ENCODE data around the gene STBD1.
A peak's percentile ranks its signal among the peaks of the same experiment; 100 is the strongest.

The STBD1 gene

DNA sequence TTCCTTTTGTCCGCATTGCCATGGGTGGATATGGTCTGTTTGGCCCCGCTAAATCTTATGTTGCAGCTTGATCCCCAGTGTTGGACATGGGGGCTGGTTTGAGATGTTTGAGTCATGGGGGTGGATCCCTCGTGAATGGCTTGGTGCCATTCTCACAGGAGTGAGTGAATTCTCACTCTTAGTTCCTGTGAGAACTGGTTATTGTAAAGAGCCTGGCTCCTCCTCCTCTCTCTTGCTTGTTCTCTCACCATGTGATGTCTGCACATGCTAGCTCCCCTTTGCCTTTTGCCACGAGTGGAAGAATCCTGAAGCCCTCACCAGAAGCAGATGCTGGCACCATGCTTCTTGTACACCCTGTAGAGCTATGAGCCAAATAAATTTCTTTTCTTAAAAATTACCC lies 22.6 kb upstream of the STBD1 start:
- no peak for DNase-seq (ENCODE audit: low spot score)

DNA sequence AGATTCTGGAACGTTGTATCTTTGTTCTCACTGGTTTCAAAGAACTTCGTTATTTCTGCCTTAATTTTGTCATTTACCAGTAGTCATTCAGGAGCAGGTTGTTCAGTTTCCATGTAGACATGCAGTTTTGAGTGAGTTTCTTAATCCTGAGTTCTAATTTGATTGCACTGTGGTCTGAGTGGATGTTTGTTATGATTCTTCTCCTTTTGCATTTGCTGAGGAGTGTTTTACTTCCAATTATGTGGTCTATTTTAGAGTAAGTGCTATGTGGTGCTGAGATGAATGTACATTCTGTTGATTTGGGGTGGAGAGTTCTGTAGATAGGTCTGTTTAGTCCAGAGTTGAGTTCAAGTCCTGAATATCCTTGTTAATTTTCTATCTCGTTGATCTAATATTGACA lies 18.7 kb upstream of the STBD1 start:
- DNase-seq (ENCODE audit: low spot score), result peak; percentile 37

DNA sequence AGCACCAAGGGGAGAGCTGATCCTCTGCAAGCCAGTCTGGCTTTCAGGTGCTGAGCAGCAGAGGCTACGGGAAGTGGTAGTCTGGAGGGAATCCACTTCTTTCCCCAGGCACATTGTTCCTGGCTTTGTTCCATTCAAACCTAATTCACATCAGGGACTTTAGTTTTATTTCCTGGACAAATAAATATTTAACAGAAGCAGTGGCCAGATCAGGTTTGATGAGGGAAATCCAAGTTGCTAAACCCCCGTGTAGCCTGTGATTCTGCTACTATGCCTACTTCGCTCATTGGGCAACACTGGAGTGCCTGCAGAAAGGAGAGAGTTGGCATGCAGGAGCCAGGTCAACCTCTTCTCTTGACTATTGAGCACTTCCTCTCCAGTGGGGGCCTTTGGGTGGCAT lies 13.8 kb upstream of the STBD1 start:
- DNase-seq (ENCODE audit: low spot score), result no peak

DNA sequence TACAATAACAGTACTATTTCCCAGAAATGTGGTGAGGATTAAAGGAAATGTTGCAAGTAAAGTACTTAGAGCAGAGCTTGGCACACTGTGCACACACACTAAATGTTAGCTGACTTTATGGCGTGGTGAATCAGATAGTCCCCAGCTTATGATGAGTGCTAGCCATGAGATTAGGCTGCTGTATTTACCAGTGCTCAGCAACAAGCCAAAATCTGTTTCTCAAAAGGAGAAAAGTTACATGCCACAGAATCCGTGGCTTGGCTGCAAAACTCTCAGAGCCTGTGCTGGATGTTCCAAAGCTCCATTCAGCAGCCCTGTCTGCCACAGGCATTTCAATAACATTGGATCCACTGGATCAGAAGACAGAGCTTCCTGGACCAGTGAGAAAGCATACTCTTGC lies 12.8 kb upstream of the STBD1 start:
- DNase-seq (ENCODE audit: low spot score), result no peak

DNA sequence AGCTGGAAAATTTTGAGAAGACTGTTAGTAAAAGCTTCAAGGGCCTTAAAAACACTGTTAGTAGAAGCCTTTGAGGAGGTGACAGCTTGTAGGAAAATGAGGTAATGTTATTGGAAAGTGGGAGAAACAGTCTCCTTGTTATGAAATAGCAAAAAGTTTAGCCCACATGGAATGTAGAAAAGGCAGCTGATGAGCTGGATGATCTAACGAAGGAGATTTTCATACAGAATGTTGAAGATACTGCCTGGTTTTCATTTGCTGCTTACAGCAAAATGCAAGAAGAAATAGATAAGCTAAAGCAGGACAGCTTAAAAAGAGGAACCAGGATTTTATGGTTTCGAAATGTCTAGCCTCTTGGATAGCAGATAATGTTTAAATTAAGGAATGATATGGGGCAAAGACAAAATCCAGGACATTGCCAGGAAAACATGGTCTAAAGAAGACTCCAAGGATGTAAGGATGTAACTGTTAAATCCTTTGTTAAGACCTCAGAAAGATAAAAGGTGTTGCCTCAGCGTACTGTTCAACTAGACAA lies 10.2 kb upstream of the STBD1 start:
- DNase-seq (ENCODE audit: low spot score), result no peak

DNA sequence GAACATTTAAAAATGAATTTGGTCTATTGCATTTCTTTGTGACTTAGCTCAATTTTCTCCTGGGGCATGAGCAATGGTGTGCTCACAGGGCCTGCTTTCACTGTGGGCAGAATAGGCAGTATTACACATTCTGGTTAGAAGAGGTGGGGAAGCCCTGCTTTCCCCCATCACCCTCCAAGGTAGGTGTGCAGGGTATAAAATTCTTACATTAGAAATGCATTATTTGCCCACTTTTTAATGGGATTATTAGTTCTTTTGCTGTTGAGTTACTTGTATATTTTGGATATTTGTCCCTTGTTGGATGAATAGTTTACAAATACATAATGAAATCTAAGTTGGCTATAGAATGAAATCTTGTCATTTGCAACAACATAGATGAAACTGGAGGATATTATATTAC lies 8.3 kb upstream of the STBD1 start:
- DNase-seq (ENCODE audit: low spot score), result no peak

DNA sequence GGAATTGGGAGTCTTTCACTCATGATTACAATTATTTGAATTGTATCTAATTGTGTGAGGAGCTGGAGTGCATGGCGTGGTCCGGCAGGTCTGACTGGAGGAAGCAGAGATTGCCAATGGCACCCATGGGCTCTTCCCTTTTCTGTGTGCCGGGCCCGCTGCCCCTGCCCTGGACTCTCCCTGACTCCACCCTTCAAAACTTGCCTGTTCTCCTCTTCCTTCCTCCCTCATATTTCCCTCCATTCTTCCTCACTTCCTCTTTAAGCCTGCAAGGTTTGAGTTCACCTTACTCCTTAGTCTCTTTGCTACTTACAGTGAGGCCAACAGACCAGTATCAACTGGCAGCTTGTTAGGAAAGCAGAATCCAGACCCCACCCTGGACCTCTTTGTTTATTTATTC lies 6.5 kb upstream of the STBD1 start:
- no peak for DNase-seq (ENCODE audit: low spot score)

DNA sequence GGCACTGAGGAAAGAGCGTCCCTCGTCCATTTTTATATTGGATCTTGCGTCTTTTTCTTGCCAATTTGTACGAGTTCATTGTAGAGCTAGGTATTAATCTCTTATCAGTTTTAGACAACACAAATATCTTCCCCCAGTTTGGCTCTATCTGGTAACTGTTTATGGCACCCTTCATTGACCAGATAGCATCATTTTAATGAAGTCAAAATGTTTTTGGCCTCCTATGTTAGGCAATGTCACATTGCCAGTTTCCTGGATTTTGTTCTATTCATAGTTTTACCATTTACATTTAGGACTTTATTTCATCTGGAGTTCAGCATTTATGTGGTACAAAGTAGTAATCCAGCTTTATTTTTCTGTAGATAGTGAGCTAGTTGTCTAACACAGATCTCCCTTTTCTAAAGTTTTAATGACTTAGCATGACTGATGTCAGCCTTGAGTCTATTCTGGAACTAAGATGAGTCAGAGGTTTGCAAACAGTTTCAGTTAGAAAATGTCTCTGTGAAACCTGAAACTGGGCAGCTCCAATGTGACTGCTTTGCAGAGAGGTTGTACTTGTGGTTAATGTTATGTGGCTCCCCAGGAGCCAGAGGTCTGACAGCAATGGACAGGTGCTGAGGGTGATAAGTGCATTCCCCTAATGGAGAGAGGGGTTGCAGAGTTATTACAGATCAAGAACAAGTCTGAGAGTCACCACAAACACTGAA lies 5.3 kb upstream of the STBD1 start:
- peak; percentile 90 for DNase-seq (ENCODE audit: low spot score)

DNA sequence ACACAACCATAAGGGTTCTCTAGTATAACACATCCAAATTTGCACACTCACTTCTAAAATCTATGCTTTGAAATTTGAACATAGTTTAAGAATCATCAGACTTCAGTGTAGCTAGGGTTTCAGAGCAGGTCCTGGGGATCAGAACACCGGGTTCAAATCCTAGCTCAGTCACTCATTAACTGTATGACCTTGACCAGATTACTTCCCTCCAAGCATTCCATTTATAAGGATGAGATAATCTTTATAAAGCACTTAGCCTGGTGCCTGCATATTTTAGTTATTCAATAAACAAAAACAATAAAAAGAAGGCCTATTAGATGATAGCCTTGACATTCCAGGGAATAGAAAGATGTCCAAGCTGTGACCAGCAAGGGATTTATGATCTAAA lies 4.8 kb upstream of the STBD1 start:
- DNase-seq (ENCODE audit: low spot score), result no peak

DNA sequence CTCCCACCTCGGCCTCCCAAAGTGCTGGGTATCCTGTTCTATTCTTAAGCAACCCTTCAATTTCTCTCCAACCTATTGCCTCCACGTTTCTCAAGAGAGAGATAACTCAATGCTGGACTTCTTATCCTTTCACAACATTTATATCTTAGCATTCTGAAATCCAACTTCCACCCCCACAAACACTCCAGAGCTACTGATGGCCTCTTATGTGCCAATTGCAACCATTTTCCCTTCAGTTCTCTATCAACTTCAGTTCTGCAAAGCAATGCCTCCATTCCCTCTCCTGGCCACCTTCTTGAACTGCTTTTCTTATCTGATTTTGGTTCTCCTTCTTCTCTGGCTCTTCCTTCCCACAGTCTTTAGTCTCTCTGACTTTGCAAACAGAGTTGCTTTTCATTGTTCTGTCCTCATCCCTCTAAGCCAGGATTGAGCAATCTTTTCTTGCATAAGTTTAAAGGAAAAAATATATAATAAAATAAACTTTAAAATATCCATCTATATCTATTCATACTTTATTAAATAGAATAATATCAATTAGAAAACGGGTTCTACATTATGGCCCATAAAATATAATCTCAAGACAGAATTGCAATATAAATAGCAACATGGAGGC lies 3.6 kb upstream of the STBD1 start:
- DNase-seq (ENCODE audit: low spot score), result no peak

DNA sequence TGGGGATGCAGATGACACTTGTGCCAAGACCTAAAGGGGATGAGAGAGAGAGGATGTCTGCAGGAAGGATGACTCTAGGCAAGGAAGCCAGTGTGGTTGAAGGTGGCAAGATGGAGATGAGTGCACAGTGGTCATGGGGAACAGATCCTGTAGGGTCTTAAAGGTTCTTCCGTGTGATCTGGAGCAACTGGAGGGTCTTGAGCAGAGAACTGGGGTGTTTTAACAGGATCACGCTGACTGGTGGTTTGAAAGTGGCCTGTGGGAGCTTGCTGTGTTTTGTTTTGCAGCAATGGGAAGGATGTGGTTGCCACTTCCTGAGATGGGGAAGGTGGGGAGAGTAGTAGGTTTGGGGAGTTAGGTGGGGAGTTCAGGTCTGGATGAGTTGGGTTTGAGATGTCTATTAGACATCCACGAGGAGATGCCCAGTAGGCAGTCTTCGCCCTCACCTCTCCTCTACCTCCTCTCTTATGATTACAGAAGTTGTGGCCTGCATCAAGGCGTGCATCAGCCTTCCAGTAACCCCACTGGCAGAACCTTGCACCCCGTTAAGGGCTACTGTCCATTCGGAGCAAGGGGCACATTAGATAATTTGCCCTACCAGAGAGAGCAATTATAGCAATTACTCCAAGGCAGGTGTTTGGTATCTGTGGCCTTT lies 1.4 kb upstream of the STBD1 start:
- peak; percentile 71 for DNase-seq (ENCODE audit: low spot score)

DNA sequence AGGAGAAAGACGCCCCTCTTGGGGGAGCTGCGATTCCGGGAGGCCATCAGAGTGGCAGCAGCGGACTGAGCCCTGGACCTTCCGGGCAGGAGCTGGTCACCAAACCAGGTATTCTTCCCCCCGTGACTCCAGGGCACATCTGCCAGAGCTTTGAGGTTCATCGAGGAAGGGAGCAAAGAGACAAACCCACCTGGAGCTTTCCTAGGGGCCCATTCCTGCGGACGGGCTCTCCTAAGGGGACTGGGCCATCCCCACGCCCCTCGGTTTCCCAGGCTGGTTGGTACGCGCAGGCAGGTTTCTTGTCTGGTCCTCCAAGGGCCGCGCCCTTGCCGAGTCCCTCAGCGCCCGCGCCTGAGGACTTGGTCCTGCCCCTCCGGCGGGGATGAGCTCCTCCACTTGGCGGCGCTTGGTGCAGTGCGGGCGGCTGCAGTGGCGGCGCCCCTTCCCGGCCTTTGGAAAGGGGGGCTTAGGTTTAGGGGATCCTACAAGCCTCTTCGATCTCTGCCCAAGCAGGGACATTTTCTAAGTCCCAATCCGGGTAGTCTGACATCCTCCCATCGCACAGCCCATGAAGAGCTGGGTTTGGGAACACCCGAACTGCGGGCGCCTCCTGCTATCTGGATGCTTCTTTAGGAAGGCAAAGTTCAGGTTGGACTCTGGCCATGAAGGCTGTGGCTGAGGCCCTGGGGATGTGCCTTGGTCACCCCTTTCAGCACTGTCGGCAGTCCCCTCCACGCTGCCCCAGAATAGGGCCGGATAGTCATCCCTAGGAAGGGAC lies 538 bp downstream of the STBD1 start:
- peak; percentile 24 for DNase-seq (ENCODE audit: low spot score)

DNA sequence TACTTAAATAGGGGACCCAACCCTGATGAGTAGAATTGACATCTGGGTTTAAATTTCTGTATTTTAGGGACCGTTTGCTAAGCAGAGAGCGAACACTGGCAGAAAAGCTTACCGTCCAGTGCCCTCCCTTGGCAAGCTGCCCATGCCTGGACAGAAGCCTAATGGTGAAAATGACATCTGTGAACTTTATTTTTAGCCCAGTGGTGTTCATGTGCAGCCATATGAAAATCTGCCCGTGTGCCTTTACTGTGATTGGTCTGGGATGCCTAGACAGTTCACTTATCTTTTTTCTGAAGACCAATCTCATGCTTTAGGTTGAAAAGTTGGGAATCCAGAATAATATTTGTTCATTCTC lies 1.1 kb downstream of the STBD1 start:
- DNase-seq (ENCODE audit: low spot score), result no peak

DNA sequence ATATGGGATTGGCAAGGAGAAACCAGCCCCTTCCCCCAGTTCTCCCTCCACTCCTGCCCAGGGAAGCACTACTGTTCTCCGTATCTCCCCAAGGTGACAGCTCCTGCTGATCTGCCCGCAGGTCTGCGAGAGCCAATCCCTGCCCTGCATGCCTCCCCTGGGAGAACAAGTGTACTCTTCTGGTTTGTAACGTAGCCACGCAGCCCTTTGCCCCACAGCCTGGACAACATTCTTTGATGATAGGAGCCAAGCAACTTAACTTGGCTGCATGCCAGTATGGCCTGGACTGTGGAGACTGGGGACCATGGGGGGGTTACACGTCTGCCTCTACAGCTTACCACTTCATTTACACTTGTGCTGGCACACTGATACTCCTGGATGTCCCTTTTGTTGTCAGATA lies 2.0 kb downstream of the STBD1 start:
- no peak for DNase-seq (ENCODE audit: low spot score)

DNA sequence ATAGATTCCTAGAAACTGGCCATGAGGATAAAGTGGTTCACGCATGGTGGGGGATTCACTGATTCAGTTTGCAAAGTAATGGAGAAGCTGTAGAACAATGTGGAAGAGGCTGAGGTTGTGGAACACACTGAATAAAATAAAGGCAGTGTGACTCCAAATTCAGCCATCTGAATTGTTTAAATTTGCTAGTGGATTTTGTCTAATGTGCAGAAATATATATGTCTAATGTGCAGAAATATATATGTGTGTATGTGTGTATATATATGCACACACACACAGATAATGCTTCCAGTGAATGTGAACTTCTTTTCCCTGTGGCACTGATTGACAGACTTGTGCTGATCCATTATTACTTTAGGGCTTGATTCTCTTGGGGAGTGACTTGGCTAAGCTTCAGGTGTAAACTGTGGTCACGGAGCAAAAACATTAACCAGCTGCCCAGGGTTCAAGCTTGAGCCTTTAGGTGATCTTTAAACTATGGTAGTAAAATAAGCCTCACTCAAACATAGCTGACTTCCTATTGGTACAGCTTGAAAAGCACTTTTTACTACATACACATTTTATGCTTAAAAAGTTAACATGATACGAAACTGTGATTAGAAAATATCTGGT lies 3.5 kb downstream of the STBD1 start:
- DNase-seq (ENCODE audit: low spot score), result no peak

DNA sequence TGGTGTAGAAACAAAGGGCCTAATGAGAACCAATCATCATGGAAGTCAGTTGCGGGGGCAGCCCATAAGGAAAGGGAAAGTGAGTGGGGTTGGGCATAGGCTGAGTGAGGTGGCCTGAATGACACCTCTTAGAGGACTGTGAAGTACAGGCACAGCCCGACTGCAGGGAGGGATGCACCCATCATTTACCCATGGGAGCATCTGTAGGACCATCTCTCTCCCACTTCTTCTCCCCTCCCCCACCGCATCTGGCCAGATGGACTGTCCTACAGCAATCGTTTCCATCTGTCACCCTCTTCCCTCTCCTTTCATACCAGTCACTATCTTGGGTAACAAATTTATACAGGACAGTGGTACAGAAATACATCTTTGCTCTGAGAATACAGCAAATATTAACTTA lies 4.2 kb downstream of the STBD1 start:
- DNase-seq (ENCODE audit: low spot score), result no peak

DNA sequence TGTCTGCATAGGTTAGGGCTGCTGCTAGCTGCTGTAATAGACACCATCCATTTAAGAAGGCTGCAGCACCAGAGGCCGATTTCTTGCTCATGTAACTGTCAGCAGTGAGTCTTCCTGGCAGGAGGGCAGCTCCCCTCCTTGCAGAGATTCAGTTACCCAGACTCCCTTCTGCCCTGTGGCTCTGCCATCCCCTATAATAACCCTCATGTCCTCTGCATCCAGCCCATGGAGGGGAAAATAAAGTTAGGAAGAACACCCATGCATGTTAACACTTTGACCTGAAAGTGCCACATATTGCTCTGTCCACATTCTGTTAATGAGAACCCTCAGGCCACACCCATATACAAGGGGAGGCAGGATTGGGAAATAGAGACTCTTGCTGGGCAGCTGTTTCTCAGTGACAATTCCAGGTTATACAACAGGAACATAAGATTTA lies 5.4 kb downstream of the STBD1 start:
- DNase-seq (ENCODE audit: low spot score), result no peak

DNA sequence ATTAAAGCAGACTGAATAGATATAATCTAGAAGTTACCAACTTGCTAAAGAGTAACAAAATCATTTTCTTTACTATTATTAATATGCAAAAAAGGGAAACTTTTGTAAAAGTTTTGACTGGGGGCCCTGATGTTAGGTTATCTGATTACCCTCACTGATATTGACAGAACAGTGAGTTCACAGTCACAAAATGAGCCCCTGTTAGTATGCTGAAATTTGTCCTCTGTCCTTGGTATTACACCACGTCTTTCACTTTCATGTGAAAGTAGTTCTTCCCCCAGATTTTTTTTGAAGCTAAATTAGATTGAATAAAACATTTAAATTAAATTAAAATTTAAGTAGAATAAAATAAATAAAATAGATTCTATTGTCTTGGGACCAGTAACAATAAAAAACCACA lies 5.9 kb downstream of the STBD1 start:
- no peak for DNase-seq (ENCODE audit: low spot score)

DNA sequence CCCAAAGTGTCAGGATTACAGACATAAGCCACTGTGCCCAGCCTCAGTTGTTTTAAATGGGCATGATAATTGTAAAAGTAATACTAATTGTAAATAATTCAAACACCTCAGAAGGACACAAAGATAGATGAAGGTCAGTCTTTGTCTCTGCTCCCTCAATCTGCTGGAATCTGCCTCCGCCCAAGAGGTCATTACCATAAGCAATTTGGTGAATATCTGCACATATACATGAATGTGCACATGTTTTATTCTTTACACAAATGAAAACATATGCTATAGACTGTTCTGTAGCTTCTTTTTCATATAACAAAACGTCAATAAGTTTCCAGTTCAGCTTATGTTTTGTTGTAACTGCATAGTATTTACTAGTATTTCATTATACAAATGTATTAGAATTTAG lies 7.0 kb downstream of the STBD1 start:
- DNase-seq (ENCODE audit: low spot score), result no peak

DNA sequence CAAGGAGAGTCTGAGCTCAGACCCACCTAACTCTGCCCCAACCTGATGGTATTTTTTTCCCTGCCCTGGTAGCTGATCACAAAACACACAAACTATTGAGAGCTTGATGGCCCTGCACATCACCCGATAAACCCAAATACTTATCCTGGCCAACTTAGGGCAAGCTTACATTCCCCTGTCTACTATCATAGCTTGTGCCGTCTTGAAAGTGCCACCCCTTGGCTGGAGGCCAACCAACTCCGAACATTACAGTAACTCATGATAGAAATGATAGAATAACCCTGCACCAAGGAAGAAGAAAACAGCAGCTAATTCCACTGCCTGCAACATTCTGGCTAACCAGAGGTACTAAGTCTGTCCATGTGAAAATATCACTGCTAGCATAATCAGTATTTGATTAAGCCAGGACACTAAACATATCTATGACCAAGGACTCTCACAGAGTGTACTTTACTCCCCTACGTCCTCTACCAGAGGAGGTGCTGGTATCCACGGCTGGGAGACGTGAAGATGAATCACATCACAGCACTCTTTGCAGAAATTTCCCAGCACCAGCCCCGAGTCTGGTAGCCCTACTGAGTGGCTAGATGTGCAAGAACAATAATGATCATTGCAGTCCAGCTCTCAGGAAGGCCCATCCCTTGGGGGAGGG lies 8.9 kb downstream of the STBD1 start:
- DNase-seq (ENCODE audit: low spot score), result no peak

DNA sequence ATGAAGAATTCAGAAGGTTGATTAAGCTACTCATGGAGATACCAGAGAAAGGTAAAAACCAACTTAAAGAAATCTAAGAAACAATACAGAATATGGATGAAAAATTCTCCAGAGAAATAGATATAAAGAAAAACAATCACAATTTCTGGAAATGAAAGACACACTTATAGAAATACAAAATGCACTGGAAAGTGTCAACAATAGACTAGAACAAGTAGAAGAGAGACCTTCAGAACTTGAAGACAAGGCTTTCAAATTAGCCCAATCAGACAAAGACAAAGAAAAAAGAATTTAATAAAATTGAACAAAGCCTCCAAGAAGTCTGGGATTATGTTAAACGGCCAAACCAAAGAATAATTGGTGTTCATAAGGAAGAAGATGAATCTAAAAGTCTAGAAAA lies 9.6 kb downstream of the STBD1 start:
- no peak for DNase-seq (ENCODE audit: low spot score)

DNA sequence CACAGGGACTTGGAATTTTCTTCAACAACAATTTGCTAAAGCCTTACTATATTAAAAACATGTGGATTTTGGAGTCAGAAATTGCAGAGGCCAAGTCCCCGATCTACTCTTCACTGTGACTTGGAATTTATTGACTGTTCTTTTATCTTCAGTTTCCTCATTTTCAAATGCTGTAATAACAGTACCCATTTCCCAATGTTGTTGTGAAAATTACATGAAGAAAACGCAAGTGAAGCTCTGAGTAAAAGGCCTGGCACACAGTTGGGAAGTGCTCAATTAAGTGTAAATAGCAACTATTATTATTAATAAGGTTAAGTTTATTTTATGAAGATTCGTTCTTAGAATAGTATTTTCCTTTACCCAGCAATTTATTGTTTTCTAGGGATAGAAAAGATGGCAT lies 15.7 kb downstream of the STBD1 start:
- DNase-seq (ENCODE audit: low spot score), result no peak

All from activated CD4-positive, alpha-beta T cell treated with anti-CD3 and anti-CD28 coated beads, Interleukin-2, Interleukin-4, amounts not matched to agents 100 ng/mL and 50 ng/mL, durations not matched to agents 16 hours and 8 hours (primary cell).